DOHH2 (cell line): Measurements from ENCODE around the gene SAMD4B.

Source experiments
- CTCF ChIP-seq: fragments of 200-600 bp; sonication (generic); IDR thresholded peaks from one replicate; pipeline ENCODE4 v1.5.1; 2014; ENCODE audit warnings: antibody characterized with exemption, mild to moderate bottlenecking, low read depth, low read length; ENCODE audit not compliant: poor library complexity, severe bottlenecking
- EZH2phosphoT487 ChIP-seq: fragments of 200-600 bp; sonication (generic); IDR thresholded peaks from 2 replicates; pipeline ENCODE4 v1.6.1; 2017; ENCODE audit warnings: borderline replicate concordance, mild to moderate bottlenecking, antibody characterized with exemption, low read length, moderate library complexity, mixed read lengths

GRCh38 chr19:39412867-39413271 is 70.6 kb downstream of the SAMD4B start:
- TF ChIP-seq CTCF (peak; percentile 24), EZH2phosphoT487 (no peak)
